Epithelial cell of proximal tubule (primary cell): ENCODE measurements around the gene FAM222A. TPM values are rescaled to one million over a fixed set of nuclear protein-coding genes. Genes with fewer than 3 reads are reported as not detected.
A peak's percentile ranks its signal among the peaks of the same experiment; 100 is the strongest.

Experiments
- DNase-seq: peaks from one replicate; pipeline ENCODE4 v3.0.0-alpha.2; 2011; ENCODE audit warnings: low read depth
- H3K4me3 ChIP-seq: 2 replicates; pipeline ENCODE4 v1.5.1; 2011; ENCODE audit warnings: low read depth, mild to moderate bottlenecking, low read length
- total RNA-seq: library from RNA; depleted of rRNA; stranded (reverse); fragments of >200 nt; gene quantifications from 2 replicates; pipeline ENCODE4 v1.2.3, GENCODE V29; 2015
- TF ChIP-seq, protein P1 (sequence below): conservative IDR thresholded peaks from 2 replicates; pipeline ENCODE4 v1.5.1; 2012; ENCODE audit warnings: low read depth, mild to moderate bottlenecking, low read length

Gene FAM222A
- total RNA-seq, 1 donor from 2014 or later, result 0.52 TPM

DNA sequence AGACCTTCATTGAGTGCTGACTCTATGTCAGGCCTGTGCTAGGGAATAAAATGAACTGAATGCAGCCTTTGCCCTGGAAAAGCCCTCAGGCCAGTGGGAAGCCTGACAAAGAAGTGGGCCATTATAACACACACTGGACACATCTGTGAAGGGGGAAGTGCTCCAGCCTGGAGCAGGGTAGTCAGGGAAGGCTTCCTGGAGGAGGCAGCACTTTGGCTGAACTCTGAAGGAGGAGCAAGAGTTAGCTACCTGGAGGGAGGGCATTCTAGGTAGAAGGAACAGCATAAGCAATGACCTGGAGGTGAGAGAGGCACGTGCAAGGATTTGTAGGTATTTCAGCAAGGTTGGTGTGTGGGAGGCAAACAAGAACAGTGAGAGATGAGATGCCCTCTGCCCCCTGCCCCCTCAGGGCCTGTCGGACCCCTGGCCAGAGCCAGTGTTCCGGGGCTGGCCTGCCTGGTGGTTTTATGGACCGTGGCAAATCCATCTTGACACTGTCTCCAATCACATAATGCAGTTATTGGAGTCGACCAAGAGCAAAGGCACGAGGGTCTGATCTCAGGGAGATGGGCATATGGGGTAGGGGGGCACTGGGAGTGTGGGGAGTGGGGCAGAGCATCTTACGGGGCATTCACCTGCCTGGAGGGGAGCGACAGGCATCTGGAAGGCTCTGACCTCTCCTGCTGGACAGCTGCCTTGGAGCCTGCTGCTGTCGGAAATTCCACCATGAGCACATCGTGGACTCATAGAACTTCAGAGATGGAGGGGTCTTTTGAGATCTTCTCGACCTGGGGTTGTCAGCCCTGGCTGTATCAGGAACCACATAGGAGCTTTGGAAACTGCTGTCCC, 2.7 kb upstream of the FAM222A start:
- TF ChIP-seq, protein P1, sequence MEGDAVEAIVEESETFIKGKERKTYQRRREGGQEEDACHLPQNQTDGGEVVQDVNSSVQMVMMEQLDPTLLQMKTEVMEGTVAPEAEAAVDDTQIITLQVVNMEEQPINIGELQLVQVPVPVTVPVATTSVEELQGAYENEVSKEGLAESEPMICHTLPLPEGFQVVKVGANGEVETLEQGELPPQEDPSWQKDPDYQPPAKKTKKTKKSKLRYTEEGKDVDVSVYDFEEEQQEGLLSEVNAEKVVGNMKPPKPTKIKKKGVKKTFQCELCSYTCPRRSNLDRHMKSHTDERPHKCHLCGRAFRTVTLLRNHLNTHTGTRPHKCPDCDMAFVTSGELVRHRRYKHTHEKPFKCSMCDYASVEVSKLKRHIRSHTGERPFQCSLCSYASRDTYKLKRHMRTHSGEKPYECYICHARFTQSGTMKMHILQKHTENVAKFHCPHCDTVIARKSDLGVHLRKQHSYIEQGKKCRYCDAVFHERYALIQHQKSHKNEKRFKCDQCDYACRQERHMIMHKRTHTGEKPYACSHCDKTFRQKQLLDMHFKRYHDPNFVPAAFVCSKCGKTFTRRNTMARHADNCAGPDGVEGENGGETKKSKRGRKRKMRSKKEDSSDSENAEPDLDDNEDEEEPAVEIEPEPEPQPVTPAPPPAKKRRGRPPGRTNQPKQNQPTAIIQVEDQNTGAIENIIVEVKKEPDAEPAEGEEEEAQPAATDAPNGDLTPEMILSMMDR, result no peak
- peak; percentile 26 for DNase-seq
- H3K4me3 ChIP-seq, result no peak overlapping the region

DNA sequence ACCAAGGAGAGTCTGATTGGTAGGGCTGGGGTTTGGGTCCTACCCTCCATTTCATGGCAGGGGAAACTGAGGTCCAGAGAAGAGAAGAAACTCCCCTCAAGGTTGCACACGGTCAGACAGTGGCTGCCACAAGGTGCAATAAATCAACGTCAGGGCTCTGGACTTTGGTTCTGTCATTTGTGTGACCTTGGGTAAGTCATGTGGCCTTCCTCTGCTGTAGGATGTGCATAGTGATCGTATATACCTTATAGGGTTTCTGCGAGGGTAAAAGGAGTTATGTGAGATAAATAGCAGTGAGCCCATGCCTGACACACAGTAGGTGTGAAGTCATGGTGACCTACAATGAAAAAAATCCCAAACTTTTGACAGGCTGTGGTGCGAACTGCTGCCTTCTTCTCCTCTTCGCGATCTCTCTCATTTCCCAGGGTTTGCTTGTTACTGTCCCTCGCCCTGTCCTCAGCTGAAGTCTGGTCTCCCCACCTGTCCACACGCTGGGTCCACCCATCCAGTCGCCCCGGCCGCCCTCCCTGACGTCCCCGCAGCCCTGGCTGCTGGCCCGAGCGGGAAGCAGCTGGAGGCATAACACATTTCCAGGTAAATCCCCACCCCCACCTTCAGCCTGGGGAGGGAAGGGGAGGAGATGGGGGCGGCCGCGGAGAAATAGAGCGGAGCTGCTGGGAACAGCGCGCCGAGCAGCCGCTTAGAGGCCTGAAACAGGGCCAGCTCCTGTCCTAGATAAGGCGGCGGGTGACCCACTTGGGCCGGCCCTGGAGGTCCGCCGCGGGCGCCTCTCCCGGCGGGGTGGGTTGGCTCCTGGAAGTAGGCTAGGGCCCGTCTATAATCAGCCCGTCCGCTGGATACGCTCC, 1.8 kb upstream of the FAM222A start:
- H3K4me3 ChIP-seq, result no peak overlapping the region
- no peak for DNase-seq
- TF ChIP-seq, protein P1, result no peak

- TF ChIP-seq, protein P1, result peak; percentile 13
- H3K4me3 ChIP-seq, result peak overlapping the region; percentile 57
- no peak for DNase-seq
Measured at GRCh38 chr12:109714141-109714912, 702 bp downstream of the FAM222A start.

GRCh38 chr12:109714913-109715244, 1.3 kb downstream of the FAM222A start:
- no peak for DNase-seq
- TF ChIP-seq, protein P1, result no peak
- peak overlapping the region; percentile 57 for H3K4me3 ChIP-seq

DNA sequence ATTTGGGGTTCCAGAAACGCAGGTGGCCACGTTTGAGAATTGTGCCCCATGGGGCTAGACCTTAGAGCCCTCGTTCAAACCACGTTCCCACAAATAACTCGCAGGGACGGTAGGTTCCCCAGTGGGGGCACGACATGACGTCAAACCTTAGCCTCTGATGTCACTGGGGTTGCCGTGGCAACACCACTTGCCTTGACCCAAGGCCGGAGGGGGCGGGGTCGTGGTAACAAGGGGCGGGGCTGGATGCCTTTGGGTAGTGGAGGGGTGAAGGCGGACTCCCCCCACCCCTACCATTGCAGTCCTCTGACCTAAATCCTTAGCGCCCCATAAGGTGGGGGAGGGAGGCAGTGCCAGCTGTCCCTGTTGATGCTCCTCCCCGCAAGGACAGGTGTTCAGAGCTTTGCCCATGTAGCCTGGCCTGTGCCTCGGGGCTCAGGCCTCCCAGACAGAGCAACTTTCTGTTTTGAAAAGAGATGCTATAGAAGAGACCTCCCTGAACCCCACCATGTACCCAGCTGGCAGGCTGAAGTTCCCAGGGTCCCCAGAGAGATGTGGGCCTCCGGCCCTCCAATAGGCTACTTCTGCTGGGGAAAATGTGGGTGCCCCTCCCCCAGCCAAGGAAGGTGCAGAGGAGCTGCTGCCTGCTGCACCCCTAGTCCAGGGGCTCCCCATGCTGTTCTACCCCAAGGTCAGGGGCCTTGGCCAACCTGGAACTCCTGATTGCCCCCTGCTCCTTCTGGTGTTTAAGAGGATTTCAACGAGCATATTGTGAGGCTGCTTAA, 1.9 kb downstream of the FAM222A start:
- TF ChIP-seq, protein P1, result no peak
- DNase-seq, result no peak
- peak overlapping the region; percentile 57 for H3K4me3 ChIP-seq

- TF ChIP-seq, protein P1, result no peak
- peak overlapping the region; percentile 14 for H3K4me3 ChIP-seq
- DNase-seq, result no peak
Measured at GRCh38 chr12:109716092-109716479, 2.5 kb downstream of the FAM222A start.
